Measurements from ENCODE around the gene GPR33.

- TF ChIP-seq, protein P1, sequence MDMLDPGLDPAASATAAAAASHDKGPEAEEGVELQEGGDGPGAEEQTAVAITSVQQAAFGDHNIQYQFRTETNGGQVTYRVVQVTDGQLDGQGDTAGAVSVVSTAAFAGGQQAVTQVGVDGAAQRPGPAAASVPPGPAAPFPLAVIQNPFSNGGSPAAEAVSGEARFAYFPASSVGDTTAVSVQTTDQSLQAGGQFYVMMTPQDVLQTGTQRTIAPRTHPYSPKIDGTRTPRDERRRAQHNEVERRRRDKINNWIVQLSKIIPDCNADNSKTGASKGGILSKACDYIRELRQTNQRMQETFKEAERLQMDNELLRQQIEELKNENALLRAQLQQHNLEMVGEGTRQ (IDR thresholded peaks at IDR 0.05): no peak
- TF ChIP-seq PBX3 (IDR thresholded peaks at IDR 0.05): no peak
Observed at GRCh38 chr14:31505411-31505810, 17.6 kb upstream of the GPR33 start.
